ENCODE data around the gene ATP6V1G2.

ATP6V1G2 gene

GRCh38 chr6:31575335-31575901, 29.0 kb upstream of the ATP6V1G2 start, which contains the start of gene TNF:
Gene TNF (plus strand): TSS chr6:31575565. CDS start chr6:31575742, 177 bp downstream.
- DNase-seq = no peak

GRCh38 chr6:31574106-31575061, 28.0 kb upstream of the ATP6V1G2 start:
- DNase-seq = no peak

DNA sequence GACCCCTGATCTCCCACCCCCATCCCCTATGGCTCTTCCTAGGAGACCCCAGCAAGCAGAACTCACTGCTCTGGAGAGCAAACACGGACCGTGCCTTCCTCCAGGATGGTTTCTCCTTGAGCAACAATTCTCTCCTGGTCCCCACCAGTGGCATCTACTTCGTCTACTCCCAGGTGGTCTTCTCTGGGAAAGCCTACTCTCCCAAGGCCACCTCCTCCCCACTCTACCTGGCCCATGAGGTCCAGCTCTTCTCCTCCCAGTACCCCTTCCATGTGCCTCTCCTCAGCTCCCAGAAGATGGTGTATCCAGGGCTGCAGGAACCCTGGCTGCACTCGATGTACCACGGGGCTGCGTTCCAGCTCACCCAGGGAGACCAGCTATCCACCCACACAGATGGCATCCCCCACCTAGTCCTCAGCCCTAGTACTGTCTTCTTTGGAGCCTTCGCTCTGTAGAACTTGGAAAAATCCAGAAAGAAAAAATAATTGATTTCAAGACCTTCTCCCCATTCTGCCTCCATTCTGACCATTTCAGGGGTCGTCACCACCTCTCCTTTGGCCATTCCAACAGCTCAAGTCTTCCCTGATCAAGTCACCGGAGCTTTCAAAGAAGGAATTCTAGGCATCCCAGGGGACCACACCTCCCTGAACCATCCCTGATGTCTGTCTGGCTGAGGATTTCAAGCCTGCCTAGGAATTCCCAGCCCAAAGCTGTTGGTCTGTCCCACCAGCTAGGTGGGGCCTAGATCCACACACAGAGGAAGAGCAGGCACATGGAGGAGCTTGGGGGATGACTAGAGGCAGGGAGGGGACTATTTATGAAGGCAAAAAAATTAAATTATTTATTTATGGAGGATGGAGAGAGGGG, 27.1 kb upstream of the ATP6V1G2 start:
- DNase-seq = no peak

GRCh38 chr6:31572041-31572911, 25.9 kb upstream of the ATP6V1G2 start, which contains the start of gene LTA:
Gene LTA (plus strand): TSS chr6:31572289. CDS start chr6:31572743, 454 bp downstream.
- DNase-seq = no peak

DNA sequence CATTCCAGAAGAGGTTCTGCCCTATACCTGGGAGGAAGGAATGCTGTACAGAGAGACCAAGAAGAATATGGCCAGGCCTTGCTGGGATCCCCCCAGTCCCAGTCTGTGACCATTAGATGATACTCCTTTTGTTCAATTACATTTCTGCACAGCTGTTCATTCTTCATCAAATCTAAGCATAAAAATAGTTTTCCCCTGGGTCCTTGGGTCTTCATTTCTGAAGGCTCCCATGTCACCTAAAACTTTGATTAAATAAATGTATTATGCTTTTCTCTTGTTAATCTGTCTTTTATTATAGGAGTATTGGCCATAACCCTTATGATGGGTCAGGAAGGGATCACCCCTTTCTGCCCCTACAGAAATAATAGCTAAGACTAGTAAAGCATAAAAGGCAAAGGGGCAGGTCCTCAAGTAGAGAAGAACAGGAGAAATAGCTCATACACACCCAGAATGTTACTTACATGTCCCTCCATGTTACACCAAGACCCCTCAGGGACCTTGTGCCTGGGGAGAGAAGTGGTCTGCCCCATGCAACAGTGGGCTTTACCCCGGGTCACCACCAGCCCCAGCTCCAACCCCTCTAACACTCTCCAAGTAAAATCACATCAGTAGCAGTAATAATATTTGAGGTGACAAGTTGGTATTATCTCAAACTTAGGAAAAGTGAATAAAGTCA, 23.6 kb upstream of the ATP6V1G2 start:
- DNase-seq = no peak

GRCh38 chr6:31568537-31568961, 22.1 kb upstream of the ATP6V1G2 start:
- no peak for DNase-seq

DNA sequence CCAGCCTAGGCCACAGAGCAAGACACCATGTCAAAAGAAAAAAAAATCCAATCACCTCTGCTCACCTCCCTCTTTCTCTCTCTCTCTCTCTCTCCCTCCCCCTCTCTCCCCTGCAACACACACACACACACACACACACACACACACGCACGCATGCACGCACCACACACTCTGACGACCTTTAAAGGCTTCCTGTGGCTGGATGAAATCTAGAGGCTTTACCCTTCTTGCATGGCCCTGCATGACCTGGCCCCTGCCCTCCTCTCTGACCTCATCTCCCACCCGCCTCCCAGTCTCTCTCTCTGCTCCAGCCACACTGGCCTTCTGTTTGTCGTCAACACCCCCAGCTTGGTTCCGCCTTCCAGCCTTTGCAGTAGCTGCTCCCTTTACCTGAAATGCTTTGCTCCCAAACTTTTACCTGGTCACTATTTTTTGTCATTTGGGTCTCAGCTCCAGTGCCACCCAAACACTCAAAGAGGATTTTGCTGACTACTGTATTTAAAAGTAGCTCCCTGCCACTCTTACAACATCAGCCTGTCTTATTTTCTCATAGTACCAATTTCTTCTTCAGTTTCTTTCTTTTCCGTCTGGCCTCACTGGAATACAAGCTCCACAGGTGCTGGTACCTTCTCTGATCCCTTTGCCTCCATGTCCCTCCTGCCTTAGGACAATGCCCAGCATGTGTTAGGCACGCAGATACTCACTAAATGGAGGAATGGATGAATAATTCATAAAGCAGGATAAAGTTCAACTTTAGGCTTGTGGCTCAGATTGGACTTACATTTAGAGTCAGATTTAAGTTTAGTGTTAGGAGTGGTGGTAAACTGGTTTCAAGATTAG, 21.3 kb upstream of the ATP6V1G2 start:
- no peak for DNase-seq

DNA sequence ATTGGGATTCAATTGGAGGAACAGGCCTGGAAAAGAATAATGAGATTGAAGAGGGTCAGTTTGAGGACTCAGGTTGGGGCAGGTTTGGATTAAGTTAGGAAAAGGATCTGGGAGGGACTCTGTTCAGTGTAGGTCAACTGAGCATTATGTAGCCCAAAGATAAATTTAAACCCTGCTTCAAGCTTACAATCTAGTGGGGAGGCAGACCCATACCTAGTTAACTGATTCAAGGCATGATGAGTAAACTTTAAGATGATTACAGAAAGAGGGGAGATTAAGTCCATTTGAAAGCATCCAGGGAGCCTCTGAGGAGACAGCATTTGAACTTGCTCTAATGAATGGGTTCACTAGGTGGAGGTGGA, 14.3 kb upstream of the ATP6V1G2 start:
- no peak for DNase-seq

DNA sequence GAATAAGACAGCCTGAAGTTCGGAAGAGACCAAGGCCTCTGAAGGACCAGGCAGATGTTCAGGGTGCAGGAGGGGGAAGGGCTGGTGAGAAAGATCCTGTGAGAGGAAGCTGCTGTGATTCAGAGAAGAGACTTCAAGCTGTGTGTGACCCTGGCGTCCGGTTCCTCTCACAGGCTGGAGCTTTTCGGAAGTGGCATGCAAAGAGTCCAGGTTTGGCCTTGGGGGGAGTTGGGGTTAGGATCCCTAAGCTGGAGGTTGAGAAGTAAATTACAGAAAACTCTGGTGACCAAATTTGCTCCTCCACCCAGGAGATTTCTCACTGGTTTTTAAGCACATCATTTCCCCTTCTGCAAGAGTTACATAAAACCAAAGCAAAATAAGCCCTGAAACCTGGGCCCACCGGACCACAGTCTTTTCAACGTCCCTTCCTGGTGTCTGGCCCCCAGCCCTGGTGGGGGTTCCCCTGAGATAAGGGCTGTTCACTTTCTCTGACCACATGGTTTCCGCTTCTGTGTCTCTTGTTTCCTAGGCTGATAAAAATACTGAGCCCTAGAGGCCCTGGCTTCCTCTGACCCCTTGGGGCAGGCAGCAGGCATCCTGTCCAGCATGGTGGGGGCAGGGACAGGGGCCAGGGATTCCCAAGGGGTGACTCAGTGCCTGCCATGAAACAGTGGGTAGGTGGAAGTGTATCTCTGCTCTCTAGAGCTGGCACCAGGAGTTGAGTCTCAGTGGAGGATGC, 13.7 kb upstream of the ATP6V1G2 start:
- DNase-seq = no peak

GRCh38 chr6:31559606-31559957, 13.2 kb upstream of the ATP6V1G2 start:
- no peak for DNase-seq

- DNase-seq = no peak
These were observed 12.5 kb upstream of the ATP6V1G2 start for GRCh38 chr6:31558631-31559500.

GRCh38 chr6:31558318-31558625, 11.9 kb upstream of the ATP6V1G2 start:
- no peak for DNase-seq

DNA sequence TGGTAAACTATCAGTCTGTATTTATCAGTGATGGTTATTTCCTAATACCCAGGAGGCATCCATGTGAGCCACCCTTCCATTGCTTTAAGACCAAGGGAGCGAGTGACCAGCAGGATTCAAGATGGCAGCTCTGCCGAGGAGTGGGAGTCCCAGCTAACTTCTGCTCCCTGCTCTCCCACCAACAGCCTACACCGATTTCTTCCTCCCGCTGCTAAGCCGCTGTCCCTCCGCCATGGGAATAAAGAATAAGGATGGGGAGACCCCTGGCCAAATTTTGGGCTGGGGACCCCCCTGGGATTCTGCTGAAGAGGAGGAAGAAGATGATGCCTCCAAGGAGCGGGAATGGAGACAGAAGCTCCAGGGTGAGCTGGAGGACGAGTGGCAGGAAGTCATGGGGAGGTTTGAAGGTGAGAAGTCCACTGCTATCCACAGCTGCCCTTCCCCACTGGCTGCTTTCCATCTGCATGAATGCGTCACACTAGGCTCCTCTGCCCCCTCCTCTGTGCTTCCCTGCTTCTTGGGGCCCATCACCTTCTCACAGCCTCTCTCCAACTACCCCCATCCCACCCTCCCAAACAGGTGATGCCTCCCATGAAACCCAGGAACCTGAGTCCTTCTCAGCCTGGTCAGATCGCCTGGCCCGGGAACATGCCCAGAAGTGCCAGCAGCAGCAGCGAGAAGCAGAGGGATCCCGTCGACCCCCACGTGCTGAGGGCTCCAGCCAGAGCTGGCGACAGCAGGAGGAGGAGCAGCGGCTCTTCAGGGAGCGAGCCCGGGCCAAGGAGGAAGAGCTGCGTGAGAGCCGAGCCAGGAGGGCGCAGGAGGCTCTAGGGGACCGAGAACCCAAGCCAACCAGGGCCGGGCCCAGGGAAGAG, 11.3 kb upstream of the ATP6V1G2 start:
- no peak for DNase-seq

- DNase-seq = no peak
These were observed 9.9 kb upstream of the ATP6V1G2 start for GRCh38 chr6:31556307-31556706.

DNA sequence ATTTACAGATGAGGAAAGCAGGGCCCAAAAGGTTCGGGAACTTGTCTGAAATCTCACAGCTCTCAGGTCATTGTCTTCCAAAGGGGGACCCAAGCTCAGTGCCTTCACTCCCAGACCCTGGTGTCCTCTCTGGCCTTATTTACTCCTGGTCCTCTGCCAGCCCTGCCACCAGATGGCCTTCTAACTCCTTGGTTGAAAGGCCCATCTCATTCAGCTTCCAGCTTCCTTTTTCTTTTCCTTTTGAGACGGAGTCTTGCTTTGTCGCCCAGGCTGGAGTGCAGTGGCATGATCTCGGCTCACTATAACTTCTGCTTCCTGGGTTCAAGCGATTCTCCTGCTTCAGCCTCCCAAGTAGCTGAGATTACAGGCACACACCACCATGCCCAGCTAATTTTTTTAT, 5.0 kb upstream of the ATP6V1G2 start:
- DNase-seq = peak; percentile 65

DNA sequence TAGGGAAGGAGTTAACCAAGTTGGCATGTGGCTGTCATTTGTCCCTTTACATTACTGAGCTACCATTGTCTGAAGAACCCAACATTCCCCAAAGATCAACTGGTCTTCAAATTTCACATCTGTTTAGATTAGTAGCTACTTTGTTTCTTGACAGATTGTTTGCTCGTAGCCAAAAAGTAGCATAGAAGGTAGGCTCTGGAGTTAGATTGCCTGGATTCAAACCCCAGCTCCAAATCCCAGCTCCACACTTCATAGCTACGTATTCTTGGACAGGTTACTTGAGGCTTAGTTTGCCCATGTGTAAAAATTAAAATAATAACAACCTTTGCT, 2.1 kb upstream of the ATP6V1G2 start:
- DNase-seq = no peak

- DNase-seq = no peak
These were observed 1.5 kb upstream of the ATP6V1G2 start for GRCh38 chr6:31547727-31548543.
